Tibial nerve (tissue), 4 donors: ENCODE measurements around the gene FBXW7. TPM values are rescaled to one million over a fixed set of nuclear protein-coding genes. Genes with fewer than 3 reads are reported as not detected.

Source experiments
- DNase-seq, 2 donors: peaks; one replicate each; pipeline ENCODE4 v3.0.0-alpha.2; 2019; ENCODE audit warnings: low spot score in 2 of 2
- H3K27ac ChIP-seq, 4 donors: fragments of 200-600 bp; sonication (generic) in 3 of 4; one replicate each; pipeline ENCODE4 v1.5.1; 2017 to 2019; ENCODE audit warnings: mild to moderate bottlenecking in 1 of 4
- H3K27me3 ChIP-seq, 2 donors: fragments of 200-600 bp; sonication (generic) in 1 of 2; one replicate each; pipeline versions ENCODE4 v1.5.1 to v1.6.0; 2017 to 2019
- H3K36me3 ChIP-seq, 3 donors: fragments of 200-600 bp; sonication (generic); one replicate each; pipeline ENCODE4 v1.5.1; 2018 to 2019
- H3K4me1 ChIP-seq, 4 donors: fragments of 200-600 bp; sonication (generic) in 3 of 4; one replicate each; pipeline ENCODE4 v1.5.1; 2017 to 2019
- H3K4me3 ChIP-seq, 4 donors: fragments of 200-600 bp; sonication (generic) in 3 of 4; one replicate each; pipeline ENCODE4 v1.5.1; 2017 to 2019; ENCODE audit warnings: mild to moderate bottlenecking in 1 of 4, moderate library complexity in 1 of 4
- H3K9me3 ChIP-seq, 4 donors: fragments of 200-600 bp; sonication (generic) in 3 of 4; one replicate each; pipeline ENCODE4 v1.5.1; 2017 to 2019
- CTCF ChIP-seq, 5 experiments: fragments of 200-600 bp in 3 of 5; fragments of 450-650 bp in 2 of 5; sonication (generic) in 3 of 5; IDR thresholded peaks; one replicate each; pipeline ENCODE4 v1.5.1; 2016 to 2019; ENCODE audit warnings: antibody characterized with exemption in 5 of 5, mild to moderate bottlenecking in 3 of 5, moderate library complexity in 2 of 5
- EP300 ChIP-seq, 2 donors: sonication (generic); formaldehyde crosslinking; IDR thresholded peaks; one replicate each; pipeline ENCODE4 v1.6.1; 2017; ENCODE audit warnings: antibody characterized with exemption in 2 of 2, mild to moderate bottlenecking in 1 of 2
- POLR2A ChIP-seq, 2 donors: fragments of 450-650 bp; IDR thresholded peaks; one replicate each; pipeline ENCODE4 v1.6.1; 2017; ENCODE audit warnings: antibody characterized with exemption in 2 of 2, mild to moderate bottlenecking in 2 of 2, moderate library complexity in 2 of 2
- WGBS, 2 donors: methylation state at CpG; one replicate each; pipeline ENCODE4 v1.1.5; 2018; 5-methylcytosine and 5-hydroxymethylcytosine counted together
- total RNA-seq, 4 donors: library from RNA; depleted of rRNA; stranded (reverse); fragments of >200 nt; gene quantifications; one replicate each; pipeline ENCODE4 v1.1.0, GENCODE V29; 2016

Gene FBXW7
- 10 to 100 TPM; 40.8 to 85.7 (median 62.1) TPM for total RNA-seq

GRCh38 chr4:152535903-152536544 is at the start of gene FBXW7:
TSS of gene FBXW7 (minus strand) at chr4:152536092. CDS start at chr4:152411803, 124,289 bp downstream.
- no peaks in the 10 kb centered on the region for H3K27me3 ChIP-seq
- H3K4me1 ChIP-seq, result peaks cover 0 to 58% (median 42%) of the 10 kb centered on the region in 4 donors
- DNase-seq, result peak; percentile 97 to 98
- WGBS, 2 donors, result 0% methylated on average over 29 to 42 of the region's 63 CpGs
- peaks cover 0 to 8% (median 0%) of the 10 kb centered on the region in 4 donors for H3K9me3 ChIP-seq
- H3K36me3 ChIP-seq, result peaks cover 0 to 20% (median 0%) of the 10 kb centered on the region in 3 donors
- H3K4me3 ChIP-seq, result peak within 1 kb of the TSS; percentile 87 to 98 (median 92)
- TF ChIP-seq EP300 (IDR thresholded peaks at IDR 0.05), result peak; percentile 93 to 96
- peak; percentile 40 to 84 for TF ChIP-seq POLR2A (IDR thresholded peaks at IDR 0.05)
- peak in 2 of 5 experiments; percentile 31 to 55 for TF ChIP-seq CTCF (IDR thresholded peaks at IDR 0.05)
- peak within 1 kb of the TSS; percentile 77 to 99 (median 95) for H3K27ac ChIP-seq

GRCh38 chr4:152585023-152585441 is 49.1 kb upstream of the FBXW7 start:
- no peak for DNase-seq
- 52 to 59% methylated on average over 7 of the region's 7 CpGs for WGBS, 2 donors
- Histone ChIP-seq H3K4me3 (peak overlapping the region in 1 of 4 donors; percentile 7), H3K36me3 (no peaks in the 10 kb centered on the region), H3K4me1 (peaks cover 0 to 9% (median 0%) of the 10 kb centered on the region in 4 donors), H3K9me3 (no peaks in the 10 kb centered on the region), H3K27ac (peak overlapping the region in 3 of 4 donors; percentile 27 to 49 (median 32)), H3K27me3 (no peaks in the 10 kb centered on the region)
- no peak for TF ChIP-seq EP300 (IDR thresholded peaks at IDR 0.05)
- no peak for TF ChIP-seq POLR2A (IDR thresholded peaks at IDR 0.05)
- no peak for TF ChIP-seq CTCF (IDR thresholded peaks at IDR 0.05)

GRCh38 chr4:152581536-152582160 is 45.8 kb upstream of the FBXW7 start:
- no peaks in the 10 kb centered on the region for H3K4me1 ChIP-seq
- no peaks in the 10 kb centered on the region for H3K27me3 ChIP-seq
- H3K9me3 ChIP-seq, result no peaks in the 10 kb centered on the region
- DNase-seq, result no peak
- WGBS, 2 donors, result 86 to 91% methylated on average over 3 of the region's 3 CpGs
- TF ChIP-seq POLR2A (IDR thresholded peaks at IDR 0.05), result no peak
- TF ChIP-seq CTCF (IDR thresholded peaks at IDR 0.05), result no peak
- TF ChIP-seq EP300 (IDR thresholded peaks at IDR 0.05), result no peak
- H3K4me3 ChIP-seq, result no peak overlapping the region
- H3K27ac ChIP-seq, result no peak overlapping the region
- H3K36me3 ChIP-seq, result no peaks in the 10 kb centered on the region

DNA sequence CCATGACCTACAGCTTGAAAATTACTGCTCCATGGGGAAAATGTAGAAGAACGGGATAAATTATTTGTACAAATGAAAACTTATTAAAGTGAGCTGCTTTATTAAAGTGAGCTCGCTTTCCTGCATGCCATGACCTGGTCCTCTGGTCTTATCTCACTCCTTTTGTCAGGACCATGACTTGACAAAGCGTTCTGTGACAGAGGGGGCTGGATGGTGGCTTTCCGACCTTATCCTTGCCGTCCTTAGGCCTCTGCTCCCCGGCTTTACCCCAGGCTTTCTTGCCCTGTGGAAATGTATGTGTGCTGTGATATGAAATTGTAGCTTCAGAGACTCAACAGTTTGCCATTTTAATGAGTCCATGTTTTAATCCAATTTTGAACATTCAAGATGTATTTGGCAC is 44.0 kb upstream of the FBXW7 start:
- no peak overlapping the region for H3K4me3 ChIP-seq
- H3K4me1 ChIP-seq, result no peaks in the 10 kb centered on the region
- peak overlapping the region in 1 of 4 donors; percentile 31 for H3K27ac ChIP-seq
- 85 to 87% methylated on average over 6 of the region's 6 CpGs for WGBS, 2 donors
- DNase-seq, result no peak
- no peaks in the 10 kb centered on the region for H3K27me3 ChIP-seq
- no peak for TF ChIP-seq EP300 (IDR thresholded peaks at IDR 0.05)
- no peak for TF ChIP-seq CTCF (IDR thresholded peaks at IDR 0.05)
- TF ChIP-seq POLR2A (IDR thresholded peaks at IDR 0.05), result no peak
- H3K36me3 ChIP-seq, result no peaks in the 10 kb centered on the region
- no peaks in the 10 kb centered on the region for H3K9me3 ChIP-seq

GRCh38 chr4:152579107-152579764 is 43.3 kb upstream of the FBXW7 start:
- WGBS, 2 donors, result 72 to 78% methylated on average over 11 of the region's 11 CpGs

More at GRCh38 chr4:152579107-152579764, 43.3 kb upstream of the FBXW7 start:
- H3K27ac ChIP-seq, result no peak overlapping the region
- no peak overlapping the region for H3K4me3 ChIP-seq
- H3K27me3 ChIP-seq, result no peaks in the 10 kb centered on the region
- TF ChIP-seq CTCF (IDR thresholded peaks at IDR 0.05) (no peak), POLR2A (IDR thresholded peaks at IDR 0.05) (no peak), EP300 (IDR thresholded peaks at IDR 0.05) (no peak)
- H3K4me1 ChIP-seq, result no peaks in the 10 kb centered on the region
- no peaks in the 10 kb centered on the region for H3K36me3 ChIP-seq
- no peak for DNase-seq
- H3K9me3 ChIP-seq, result no peaks in the 10 kb centered on the region
